AG10803 (cell line): Measurements from ENCODE around the gene CEP112.

Source experiments
- DNase-seq: peaks from one replicate; pipeline ENCODE4 v3.0.0; 2010; ENCODE audit warnings: low read depth
- H3K4me3 ChIP-seq: 2 replicates; pipeline ENCODE4 v1.5.1; 2011; ENCODE audit warnings: mild to moderate bottlenecking, low read length, control low read depth
- CTCF ChIP-seq: conservative IDR thresholded peaks from 2 replicates; pipeline ENCODE4 v1.5.1; 2011; ENCODE audit warnings: mild to moderate bottlenecking, low read length, control low read depth, inconsistent platforms

The CEP112 gene

GRCh38 chr17:66043419-66043818, 148.5 kb downstream of the CEP112 start:
- TF ChIP-seq CTCF: no peak
- H3K4me3 ChIP-seq: no peak overlapping the region
- DNase-seq: no peak

GRCh38 chr17:66040402-66040801, 151.5 kb downstream of the CEP112 start:
- no peak overlapping the region for H3K4me3 ChIP-seq
- no peak for DNase-seq
- TF ChIP-seq CTCF: no peak

- H3K4me3 ChIP-seq: no peak overlapping the region
- TF ChIP-seq CTCF: no peak
- DNase-seq: no peak
Observed at GRCh38 chr17:66038125-66038524, 153.8 kb downstream of the CEP112 start.

- no peak for TF ChIP-seq CTCF
- DNase-seq: no peak
- H3K4me3 ChIP-seq: no peak overlapping the region
Observed at GRCh38 chr17:66037221-66037620, 154.7 kb downstream of the CEP112 start.

- no peak for TF ChIP-seq CTCF
- H3K4me3 ChIP-seq: no peak overlapping the region
- no peak for DNase-seq
Observed at GRCh38 chr17:66032082-66032712, 159.7 kb downstream of the CEP112 start.

GRCh38 chr17:66025551-66025950, 166.4 kb downstream of the CEP112 start:
- no peak for DNase-seq
- TF ChIP-seq CTCF: no peak
- H3K4me3 ChIP-seq: no peak overlapping the region

- no peak overlapping the region for H3K4me3 ChIP-seq
- TF ChIP-seq CTCF: no peak
- no peak for DNase-seq
Observed at GRCh38 chr17:66021757-66022156, 170.2 kb downstream of the CEP112 start.
